ENCODE results near the gene ZNF536. TPM values are rescaled to one million over a fixed set of nuclear protein-coding genes. Genes with fewer than 3 reads are reported as not detected.

The ZNF536 gene
- total and polyA plus RNA-seq, 2 donors (not counting 1 experiment from before 2014, with no cell fraction given) = 0.50 TPM; not detected in 1

DNA sequence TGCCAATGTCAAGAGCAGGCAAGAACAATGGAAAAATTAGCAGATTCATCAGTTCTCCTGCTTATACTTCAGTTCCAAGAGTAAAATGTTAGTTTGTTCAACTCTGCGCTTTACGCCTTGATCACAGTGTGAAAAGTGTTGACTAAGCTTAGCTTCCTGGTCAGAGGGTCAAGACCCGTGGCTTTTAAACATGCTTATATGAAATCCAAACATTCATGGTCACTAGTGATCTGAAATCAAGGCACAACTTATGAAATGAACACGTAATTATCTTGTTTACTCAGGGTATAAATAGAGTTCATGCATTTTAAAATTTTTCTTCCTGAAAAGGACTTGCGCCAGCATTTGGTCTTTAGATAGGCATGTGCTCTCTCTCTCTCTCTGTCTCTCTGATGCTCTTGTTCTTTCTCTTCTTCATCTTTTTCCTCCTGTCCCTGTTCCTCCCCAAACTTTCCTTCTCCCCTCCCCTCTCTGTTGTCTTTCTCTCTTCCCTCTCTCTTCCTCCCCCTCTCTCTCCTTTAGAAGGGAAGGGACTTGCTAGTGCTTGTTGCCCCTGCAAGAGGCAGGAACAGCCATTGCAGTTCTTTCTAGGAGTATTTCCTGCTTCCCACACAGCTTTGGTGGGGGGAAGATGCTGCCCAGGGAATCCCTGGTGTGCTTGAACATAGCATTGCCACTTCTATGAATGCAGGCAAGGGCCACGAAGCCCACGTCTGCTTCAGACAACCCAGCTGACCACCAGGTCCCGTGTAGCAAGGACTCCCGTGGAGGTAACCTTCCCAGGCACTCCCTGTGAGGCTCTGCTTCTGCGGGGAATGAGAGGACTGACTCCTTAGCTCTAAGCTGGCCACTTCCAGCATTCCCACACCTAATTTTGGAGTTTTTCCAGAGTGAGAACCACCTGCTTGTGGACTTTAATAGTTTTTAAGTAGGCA, 7.1 kb upstream of the ZNF536 start:
- Histone ChIP-seq H3K9me3 (ENCODE audit: control insufficient read depth, insufficient read depth, low read depth, low read length) (no peaks in the 10 kb centered on the region), H3K4me2 (ENCODE audit: extremely low read depth, insufficient read depth, low read length) (no peak overlapping the region), H3K27ac (ENCODE audit: insufficient read depth, low read length) (no peak overlapping the region), H4K20me1 (ENCODE audit: control insufficient read depth, extremely low read depth, insufficient read depth, low read length) (no peaks in the 10 kb centered on the region), H3K9ac (ENCODE audit: insufficient read depth, low read length) (no peak overlapping the region), H3K79me2 (ENCODE audit: control insufficient read depth, insufficient read depth, low read length) (no peaks in the 10 kb centered on the region), H3K4me1 (ENCODE audit: control insufficient read depth, extremely low read depth, insufficient read depth, low read length) (no peaks in the 10 kb centered on the region), H3K27me3 (ENCODE audit: control insufficient read depth, insufficient read depth, low read length) (no peaks in the 10 kb centered on the region), H2AFZ (ENCODE audit: low read length) (no peak overlapping the region), H3K36me3 (ENCODE audit: control insufficient read depth, insufficient read depth, low read length) (no peaks in the 10 kb centered on the region), H3K4me3 (replicated peaks in 1 of 4; ENCODE audit: control extremely low read depth in 1 of 4, insufficient read depth in 1 of 4, low read depth in 3 of 4, low read length in 4 of 4) (no peak overlapping the region)
- DNase-seq (ENCODE audit: low read depth in 2 of 2) = no peak
- no peak for TF ChIP-seq EZH2 (IDR thresholded peaks at IDR 0.05; ENCODE audit: low read length, missing control alignments)
- TF ChIP-seq, protein P1, sequence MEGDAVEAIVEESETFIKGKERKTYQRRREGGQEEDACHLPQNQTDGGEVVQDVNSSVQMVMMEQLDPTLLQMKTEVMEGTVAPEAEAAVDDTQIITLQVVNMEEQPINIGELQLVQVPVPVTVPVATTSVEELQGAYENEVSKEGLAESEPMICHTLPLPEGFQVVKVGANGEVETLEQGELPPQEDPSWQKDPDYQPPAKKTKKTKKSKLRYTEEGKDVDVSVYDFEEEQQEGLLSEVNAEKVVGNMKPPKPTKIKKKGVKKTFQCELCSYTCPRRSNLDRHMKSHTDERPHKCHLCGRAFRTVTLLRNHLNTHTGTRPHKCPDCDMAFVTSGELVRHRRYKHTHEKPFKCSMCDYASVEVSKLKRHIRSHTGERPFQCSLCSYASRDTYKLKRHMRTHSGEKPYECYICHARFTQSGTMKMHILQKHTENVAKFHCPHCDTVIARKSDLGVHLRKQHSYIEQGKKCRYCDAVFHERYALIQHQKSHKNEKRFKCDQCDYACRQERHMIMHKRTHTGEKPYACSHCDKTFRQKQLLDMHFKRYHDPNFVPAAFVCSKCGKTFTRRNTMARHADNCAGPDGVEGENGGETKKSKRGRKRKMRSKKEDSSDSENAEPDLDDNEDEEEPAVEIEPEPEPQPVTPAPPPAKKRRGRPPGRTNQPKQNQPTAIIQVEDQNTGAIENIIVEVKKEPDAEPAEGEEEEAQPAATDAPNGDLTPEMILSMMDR (conservative IDR thresholded peaks at IDR 0.05 in 1 of 2, IDR thresholded peaks at IDR 0.05 in 1 of 2; ENCODE audit: low read depth in 1 of 2, low read length in 2 of 2) = no peak

- H3K27ac ChIP-seq (ENCODE audit: insufficient read depth, low read length) = no peak overlapping the region
- no peaks in the 10 kb centered on the region for H3K4me1 ChIP-seq (ENCODE audit: control insufficient read depth, extremely low read depth, insufficient read depth, low read length)
- no peaks in the 10 kb centered on the region for H4K20me1 ChIP-seq (ENCODE audit: control insufficient read depth, extremely low read depth, insufficient read depth, low read length)
- no peak overlapping the region for H3K4me2 ChIP-seq (ENCODE audit: extremely low read depth, insufficient read depth, low read length)
- no peak overlapping the region for H3K4me3 ChIP-seq (replicated peaks in 1 of 4; ENCODE audit: control extremely low read depth in 1 of 4, insufficient read depth in 1 of 4, low read depth in 3 of 4, low read length in 4 of 4)
- TF ChIP-seq, protein P1 (conservative IDR thresholded peaks at IDR 0.05 in 1 of 2, IDR thresholded peaks at IDR 0.05 in 1 of 2; ENCODE audit: low read depth in 1 of 2, low read length in 2 of 2) = no peak
- no peak for TF ChIP-seq EZH2 (IDR thresholded peaks at IDR 0.05; ENCODE audit: low read length, missing control alignments)
- no peak for DNase-seq (ENCODE audit: low read depth in 2 of 2)
- H3K36me3 ChIP-seq (ENCODE audit: control insufficient read depth, insufficient read depth, low read length) = no peaks in the 10 kb centered on the region
- H3K27me3 ChIP-seq (ENCODE audit: control insufficient read depth, insufficient read depth, low read length) = no peaks in the 10 kb centered on the region
- no peak overlapping the region for H3K9ac ChIP-seq (ENCODE audit: insufficient read depth, low read length)
- H2AFZ ChIP-seq (ENCODE audit: low read length) = no peak overlapping the region
- H3K79me2 ChIP-seq (ENCODE audit: control insufficient read depth, insufficient read depth, low read length) = no peaks in the 10 kb centered on the region
- H3K9me3 ChIP-seq (ENCODE audit: control insufficient read depth, insufficient read depth, low read depth, low read length) = no peaks in the 10 kb centered on the region
Measured at GRCh38 chr19:30366282-30366681, 5.9 kb upstream of the ZNF536 start.

- Histone ChIP-seq H3K27ac (ENCODE audit: insufficient read depth, low read length) (no peak overlapping the region), H3K9me3 (ENCODE audit: control insufficient read depth, insufficient read depth, low read depth, low read length) (no peaks in the 10 kb centered on the region), H3K4me3 (replicated peaks in 1 of 4; ENCODE audit: control extremely low read depth in 1 of 4, insufficient read depth in 1 of 4, low read depth in 3 of 4, low read length in 4 of 4) (no peak overlapping the region), H3K79me2 (ENCODE audit: control insufficient read depth, insufficient read depth, low read length) (no peaks in the 10 kb centered on the region), H3K36me3 (ENCODE audit: control insufficient read depth, insufficient read depth, low read length) (no peaks in the 10 kb centered on the region), H3K9ac (ENCODE audit: insufficient read depth, low read length) (no peak overlapping the region), H3K27me3 (ENCODE audit: control insufficient read depth, insufficient read depth, low read length) (no peaks in the 10 kb centered on the region), H3K4me2 (ENCODE audit: extremely low read depth, insufficient read depth, low read length) (no peak overlapping the region), H2AFZ (ENCODE audit: low read length) (no peak overlapping the region), H4K20me1 (ENCODE audit: control insufficient read depth, extremely low read depth, insufficient read depth, low read length) (no peaks in the 10 kb centered on the region), H3K4me1 (ENCODE audit: control insufficient read depth, extremely low read depth, insufficient read depth, low read length) (no peaks in the 10 kb centered on the region)
- DNase-seq (ENCODE audit: low read depth in 2 of 2) = no peak
- TF ChIP-seq, protein P1 (conservative IDR thresholded peaks at IDR 0.05 in 1 of 2, IDR thresholded peaks at IDR 0.05 in 1 of 2; ENCODE audit: low read depth in 1 of 2, low read length in 2 of 2) = no peak
- TF ChIP-seq EZH2 (IDR thresholded peaks at IDR 0.05; ENCODE audit: low read length, missing control alignments) = no peak
Measured at GRCh38 chr19:30367006-30367405, 5.2 kb upstream of the ZNF536 start.
